Stimulated activated CD4-positive, alpha-beta T cell treated with anti-CD3 and anti-CD28 coated beads, Interleukin-4, amount 100 ng/mL, for 1 hour (primary cell): Measurements from ENCODE around the gene NLGN4Y.

Experiments used
- DNase-seq: peaks from one replicate; pipeline ENCODE4 v3.0.0-alpha.2; 2020

NLGN4Y gene

DNA sequence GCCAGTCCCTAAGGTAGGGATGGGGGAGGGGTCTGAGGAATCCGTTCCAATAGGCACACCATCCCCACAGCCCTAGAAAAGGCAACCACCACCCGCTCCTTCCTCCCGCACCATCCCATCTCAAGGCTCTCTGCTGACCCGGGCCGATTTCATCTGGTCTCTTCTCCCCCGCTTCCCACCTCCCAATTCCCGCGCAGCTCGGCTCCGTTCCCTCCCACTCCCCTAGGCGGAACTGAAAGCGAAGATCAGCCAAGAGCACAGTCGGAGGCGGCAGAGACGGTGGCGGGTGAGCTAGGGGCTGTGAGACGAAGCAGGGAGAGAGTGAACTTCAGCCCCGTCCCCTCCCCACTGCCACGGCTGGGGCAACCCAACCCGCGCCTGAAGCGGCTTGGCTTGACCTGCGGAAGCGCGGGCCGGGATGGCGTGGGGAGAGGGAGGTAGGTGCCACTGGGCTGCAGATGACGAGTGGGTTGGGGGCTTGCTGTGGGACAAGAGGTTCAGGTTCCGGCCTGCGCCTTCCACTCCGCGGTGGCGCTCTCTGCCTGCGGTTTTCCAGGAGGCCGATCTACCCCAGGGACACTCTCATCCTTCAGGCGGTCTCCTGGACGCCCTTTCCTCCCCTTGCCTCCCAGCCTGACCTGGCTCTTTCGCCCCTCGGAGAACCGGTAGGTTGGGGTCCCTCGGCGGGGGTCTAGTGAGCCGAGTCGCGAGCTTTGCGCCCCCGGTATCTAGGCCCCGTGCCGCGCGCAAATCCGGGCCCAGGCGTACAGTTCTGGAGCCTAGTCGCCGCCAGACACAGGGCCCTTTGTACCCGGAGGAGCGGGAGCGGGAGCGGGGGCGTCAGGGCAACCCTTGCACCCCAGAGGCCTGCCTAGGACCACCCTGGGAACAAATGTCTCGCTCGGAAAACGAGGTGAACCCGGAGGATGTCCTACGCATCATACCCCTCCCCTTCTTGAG, at the start of gene NLGN4Y:
TSS of gene NLGN4Y (plus strand) at position 258 of the 960 bp plus-strand sequence. CDS start 97,591 bp downstream, outside the sequence.
- peak; percentile 15 for DNase-seq

DNA sequence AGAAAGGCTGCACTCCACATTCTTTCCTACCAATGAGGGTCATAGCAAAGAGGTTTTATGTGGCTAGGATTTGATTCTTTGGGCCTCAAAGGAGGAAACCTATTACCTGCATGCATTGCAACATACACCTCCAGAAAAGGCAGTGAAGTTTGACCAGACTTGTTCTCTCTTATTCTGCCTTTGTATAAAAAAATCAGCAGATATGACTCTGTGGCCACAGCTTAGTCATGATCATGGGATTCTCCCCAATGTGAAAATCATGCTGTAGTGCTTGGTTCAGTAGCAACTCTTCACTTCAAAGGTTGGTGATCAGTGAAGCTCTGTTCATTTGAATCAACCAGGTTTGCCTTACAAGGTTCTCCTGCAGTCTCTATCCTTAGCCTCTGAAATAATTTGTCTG, 38.4 kb upstream of the NLGN4Y start:
- DNase-seq = no peak

DNA sequence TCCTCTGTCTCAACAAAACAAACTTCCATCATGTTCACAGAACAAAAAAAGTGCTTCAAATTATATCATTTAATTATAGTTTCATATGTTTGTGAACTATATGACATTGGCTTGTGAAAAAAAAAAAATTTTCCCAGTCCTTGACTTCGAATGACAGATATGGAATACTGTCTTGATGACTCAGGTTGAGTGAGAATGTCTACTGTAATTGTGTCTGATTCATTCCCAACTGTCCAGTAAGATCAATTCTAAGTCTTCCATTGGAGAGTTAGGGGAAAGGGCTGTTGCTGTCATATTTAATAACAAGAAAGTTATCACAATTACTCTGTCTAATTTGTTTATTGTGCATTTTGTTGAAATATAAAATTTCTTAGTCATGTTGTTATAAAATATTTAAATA, 34.1 kb upstream of the NLGN4Y start:
- no peak for DNase-seq

DNA sequence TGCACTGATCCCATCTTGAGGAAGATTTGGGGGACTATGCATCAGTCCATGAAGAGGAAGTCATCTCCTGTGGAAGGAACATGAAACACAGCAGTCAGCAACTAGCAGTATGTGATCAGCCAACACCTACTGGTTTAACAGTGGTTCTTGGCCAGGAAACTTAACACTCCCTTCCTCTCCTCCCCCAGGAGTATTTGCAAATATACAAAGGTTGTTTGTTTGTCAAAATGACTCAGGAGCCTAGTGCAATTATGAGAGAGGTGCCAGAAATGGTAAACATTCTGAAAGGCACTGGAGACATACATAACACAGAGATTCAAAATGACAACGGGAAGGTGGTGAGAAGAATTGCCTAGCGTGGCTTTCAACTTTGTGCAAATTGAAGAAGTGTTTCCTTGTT, 26.3 kb upstream of the NLGN4Y start:
- no peak for DNase-seq

- no peak for DNase-seq
Measured at GRCh38 chrY:14504592-14504991, 19.7 kb upstream of the NLGN4Y start.

DNA sequence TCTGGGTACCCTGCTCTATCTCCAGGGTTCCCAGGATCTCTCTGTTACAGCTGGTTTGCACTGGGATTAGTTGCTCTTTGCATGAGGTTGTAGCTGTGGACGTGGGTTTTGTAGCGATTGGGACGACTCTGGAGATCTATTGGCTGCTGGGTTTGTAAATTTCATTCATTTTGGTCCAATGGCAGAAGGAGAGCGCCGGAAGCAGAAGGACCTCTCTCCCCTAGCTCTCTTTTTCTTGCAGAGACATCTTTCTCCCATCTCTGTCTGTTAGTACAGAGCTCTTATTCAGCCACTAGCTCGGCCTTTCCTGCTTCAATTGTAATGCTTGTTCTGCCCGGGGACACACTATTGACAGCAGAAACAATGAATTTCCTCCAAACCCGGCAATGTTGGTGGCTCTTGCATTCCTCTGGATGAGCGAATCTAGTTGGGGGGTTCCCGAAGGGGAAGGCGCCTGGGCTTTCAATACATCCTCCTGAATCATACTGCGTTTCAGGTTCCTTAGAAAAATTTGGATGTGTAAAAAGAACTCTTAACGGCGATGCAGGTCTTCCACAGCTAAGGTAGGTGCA, 1.9 kb upstream of the NLGN4Y start:
- DNase-seq = no peak

- no peak for DNase-seq
Measured at GRCh38 chrY:14523491-14524271, 648 bp upstream of the NLGN4Y start.

DNA sequence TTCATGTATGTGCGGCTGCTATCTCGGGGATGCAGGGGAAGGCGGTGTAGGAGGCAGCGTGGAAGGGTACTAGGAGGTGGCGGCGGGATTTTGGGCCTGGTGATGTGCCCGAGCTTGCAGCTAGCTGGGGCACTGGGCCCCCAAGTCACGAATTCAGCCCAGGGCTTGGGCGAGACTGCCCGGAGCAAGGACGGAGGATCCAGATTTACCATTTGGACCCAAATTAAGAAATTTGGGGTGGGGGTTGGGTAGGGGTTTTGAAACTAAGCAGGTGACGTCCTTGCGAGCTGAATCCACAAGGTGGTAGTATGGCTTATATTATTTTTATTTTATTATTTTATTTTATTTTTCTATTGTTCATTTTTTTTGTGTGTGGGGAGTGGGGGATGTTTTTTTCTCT, 986 bp downstream of the NLGN4Y start:
- DNase-seq = no peak

- DNase-seq = no peak
Measured at GRCh38 chrY:14528361-14528760, 4.0 kb downstream of the NLGN4Y start.

GRCh38 chrY:14536703-14537102, 12.4 kb downstream of the NLGN4Y start:
- DNase-seq = no peak

DNA sequence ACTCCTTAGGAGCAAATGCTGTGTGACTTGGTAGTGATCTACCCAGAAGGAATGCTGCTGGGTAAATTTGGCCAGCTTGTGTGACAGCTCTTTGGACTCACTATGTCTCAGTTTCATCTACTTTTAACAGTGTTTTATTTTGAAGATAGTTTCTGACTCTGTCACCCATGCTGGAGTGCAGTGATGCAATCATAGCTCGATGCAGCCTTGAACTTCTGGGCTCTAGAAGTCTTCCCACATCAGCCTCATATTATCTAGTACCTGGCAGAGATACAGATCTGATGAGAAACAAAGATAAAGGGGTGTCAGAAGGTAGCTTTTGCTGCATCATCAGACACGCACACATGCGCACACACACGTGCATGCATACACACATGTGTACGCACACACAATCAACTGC, 19.2 kb downstream of the NLGN4Y start:
- DNase-seq = no peak

DNA sequence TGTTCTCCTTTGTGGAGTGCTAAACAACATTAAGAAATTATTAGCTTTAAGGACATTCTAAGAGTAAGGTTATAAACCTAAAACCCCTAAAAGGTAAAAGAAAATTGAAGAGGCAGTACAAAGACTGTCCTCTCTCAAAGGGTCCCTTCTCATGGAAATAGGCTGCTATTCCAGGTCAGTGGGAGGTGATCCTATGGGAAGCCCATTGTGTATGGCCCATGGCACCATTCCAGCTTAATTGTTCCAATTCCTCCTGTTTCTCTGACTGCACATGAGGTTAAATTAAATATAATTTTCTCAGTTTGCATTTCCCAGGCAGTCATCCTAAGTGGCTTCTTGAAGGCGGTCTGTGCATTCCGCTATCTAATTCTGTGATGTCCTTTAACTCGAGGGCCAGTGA, 57.0 kb downstream of the NLGN4Y start:
- DNase-seq = no peak

- no peak for DNase-seq
Measured at GRCh38 chrY:14586725-14587124, 62.4 kb downstream of the NLGN4Y start.

DNA sequence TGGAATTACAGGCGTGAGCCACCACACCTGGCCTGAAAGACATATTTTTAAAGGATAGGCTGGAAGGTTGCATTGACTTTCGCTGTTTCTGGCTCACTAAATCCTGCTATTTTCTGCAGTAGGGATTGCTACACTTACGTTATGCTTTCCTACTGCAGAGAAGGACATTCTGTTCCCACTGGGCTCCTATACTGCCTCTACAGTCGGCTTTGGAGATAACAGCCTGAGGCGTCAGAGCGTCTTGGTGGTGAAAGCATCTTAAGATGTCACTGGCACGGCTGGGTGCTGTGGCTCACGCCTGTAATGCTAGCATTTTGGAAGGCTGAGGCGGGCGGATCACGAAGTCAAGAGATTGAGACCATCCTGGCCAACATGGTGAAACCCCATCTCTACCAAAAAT, 77.0 kb downstream of the NLGN4Y start:
- DNase-seq = no peak

DNA sequence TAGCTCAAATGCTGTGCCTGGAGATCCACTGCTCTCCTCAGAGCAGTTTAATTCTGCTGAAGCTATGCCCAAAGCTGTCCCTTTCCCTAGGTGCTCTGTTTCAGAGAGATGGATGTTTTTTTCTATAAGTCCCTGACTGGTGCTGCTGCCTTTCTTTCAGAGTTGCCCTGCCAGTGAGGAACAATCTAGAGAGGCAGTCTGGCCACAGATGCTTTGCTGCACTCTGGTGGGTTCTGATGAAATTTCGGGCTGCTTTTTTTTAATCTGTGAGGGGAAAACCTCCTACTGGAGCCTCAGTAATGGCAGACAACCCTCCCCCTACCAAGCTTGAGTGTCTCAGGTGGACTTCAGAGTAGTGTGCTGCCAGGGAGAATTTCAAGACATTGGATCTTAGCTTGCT, 93.3 kb downstream of the NLGN4Y start:
- no peak for DNase-seq

DNA sequence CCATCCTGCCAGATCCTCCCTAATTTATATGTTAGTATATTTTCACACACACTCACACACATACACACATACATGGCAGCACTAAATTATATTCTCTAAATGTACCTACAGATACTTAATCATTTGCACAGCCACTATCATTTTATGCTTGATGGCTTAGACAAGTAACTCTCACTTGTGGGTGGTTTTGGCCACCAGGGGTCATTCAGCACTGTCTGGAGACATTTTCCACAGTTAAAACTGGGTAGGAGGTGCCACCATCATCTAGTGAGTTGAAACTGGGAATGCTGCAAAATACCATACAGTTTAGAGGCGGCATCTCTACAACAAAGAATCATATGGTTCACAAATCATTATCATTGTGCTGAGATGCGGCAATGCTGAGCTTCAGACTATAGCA, 94.2 kb downstream of the NLGN4Y start:
- DNase-seq = no peak

DNA sequence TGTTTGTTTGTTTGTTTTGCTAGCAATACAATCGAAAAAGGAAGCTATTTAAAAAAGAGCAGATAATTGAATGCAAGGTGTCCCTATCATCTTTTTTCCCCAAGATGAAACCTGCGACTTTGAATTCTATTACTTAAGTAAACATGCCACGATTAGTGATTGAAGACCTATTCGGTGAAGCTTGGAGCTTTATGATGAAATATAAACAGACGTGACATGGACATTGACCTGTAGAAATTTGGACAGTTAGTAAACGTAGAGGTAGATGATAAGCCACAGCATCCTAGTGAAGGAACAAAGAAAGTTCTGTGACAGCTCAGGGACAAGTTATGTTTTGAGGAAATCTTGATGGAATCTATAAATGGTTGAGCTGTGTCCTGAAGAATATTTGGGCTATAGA, 103.9 kb downstream of the NLGN4Y start:
- no peak for DNase-seq

GRCh38 chrY:14631676-14632075, 107.3 kb downstream of the NLGN4Y start:
- DNase-seq = no peak

DNA sequence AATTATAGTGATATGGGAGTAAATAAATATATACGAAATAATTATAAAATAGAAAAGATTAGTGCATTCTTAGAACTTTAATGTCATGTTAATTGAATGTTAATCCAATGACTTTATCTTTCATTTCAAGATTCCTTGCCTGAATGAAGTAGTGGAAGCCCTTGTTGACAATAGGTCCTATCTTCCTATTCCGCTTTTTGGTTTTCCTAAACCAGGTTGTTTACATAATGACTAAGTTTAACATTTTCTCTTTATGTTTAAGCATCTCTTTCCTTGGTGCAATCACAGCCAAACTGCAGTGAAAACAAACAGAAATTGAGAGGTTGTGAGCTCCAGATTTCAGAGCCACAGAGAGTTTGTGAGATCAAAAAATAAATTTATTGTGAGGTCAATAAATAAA, 109.4 kb downstream of the NLGN4Y start:
- DNase-seq = no peak

GRCh38 chrY:14634954-14635353, 110.6 kb downstream of the NLGN4Y start:
- no peak for DNase-seq

DNA sequence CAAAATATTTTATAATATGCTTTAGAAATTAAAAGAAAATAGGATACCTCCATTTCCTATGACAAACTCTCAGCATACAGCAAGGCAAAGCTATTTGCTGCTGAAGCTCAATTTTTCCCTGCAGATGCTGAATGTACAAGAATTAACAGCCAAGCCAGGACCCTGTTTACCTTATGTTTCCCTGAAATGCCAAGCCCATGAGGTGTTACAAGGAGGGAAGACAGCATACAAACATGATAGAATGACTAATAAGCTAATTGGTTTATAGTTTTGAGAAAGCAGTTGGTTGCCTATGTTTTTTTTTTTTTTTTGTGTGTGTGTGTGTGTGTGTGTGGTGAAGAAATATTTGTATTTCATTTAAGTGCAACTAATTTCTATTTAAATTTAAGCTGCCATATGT, 113.2 kb downstream of the NLGN4Y start:
- DNase-seq = no peak

GRCh38 chrY:14641853-14642252, 117.5 kb downstream of the NLGN4Y start:
- no peak for DNase-seq

DNA sequence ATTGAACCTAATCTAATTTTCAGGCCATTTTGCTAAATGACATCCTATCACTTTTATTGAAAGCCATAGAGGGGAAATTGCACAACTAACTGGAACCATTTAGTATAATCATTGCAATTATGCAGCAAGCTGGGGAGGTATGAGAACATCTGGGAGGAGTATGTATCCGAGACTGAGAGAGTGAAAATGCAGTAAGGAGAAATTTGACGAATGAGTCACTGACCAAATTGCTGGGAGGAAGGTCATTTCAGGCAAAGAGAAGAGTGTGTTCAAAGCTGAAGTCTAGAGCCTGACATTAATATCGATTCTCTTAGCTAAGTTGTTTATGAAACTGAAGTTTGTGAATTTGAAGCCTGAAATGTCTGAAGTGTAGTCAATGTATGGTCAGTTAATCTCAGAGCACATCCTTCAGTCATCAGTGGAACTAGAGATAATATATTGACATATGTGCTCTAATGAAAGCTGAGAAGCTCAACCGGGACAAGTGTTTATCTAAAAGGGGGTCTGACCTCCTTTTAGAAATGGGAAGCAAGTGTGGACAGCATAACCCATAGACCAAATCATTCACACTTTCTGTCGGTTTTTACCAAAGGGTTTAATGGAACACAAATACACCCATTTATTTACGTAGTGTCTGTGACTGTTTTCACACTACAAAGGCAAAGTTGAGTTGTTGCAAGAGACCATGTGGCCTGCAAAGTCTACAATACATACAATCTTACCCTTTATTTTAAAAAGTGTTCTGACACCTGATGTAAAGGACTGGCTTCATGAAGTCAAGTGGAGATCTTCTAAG, 120.0 kb downstream of the NLGN4Y start:
- no peak for DNase-seq
